Measurements from ENCODE around the gene SCRG1. TPM values are rescaled to one million over a fixed set of nuclear protein-coding genes. Genes with fewer than 3 reads are reported as not detected.
A peak's percentile ranks its signal among the peaks of the same experiment; 100 is the strongest.

Gene SCRG1
- total RNA-seq = not detected

DNA sequence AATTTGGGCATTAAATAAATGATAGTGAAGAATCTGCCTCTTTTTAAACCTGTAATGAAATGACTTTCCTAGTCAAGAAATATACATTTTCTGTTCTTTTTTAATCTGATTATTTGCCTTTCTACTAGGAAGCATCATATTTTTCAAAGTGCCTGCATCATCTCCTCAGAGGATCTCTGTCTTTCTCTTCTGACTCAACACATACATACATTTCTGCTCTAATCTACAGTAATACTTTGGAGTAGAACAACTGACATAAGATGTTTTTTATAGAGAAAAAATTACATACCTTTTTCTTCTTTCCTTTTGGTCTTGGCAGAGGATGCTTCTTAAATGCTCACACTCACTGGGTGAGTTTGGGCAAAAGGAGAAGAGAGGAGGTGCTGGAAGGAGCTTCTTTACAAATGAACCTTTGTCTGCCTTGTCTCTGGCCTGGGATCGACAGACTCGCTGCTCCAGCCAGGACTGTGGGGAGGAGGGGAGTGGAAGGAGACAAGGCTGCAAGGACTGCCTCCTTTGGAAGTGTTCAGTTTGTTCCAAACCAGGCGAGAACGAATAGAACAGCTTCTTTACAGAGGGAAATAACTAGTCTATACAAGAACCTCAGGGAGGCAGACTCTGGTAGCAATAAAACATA lies at the start of gene SCRG1:
SCRG1 (minus strand) TSS at position 338 of the 637 bp plus-strand sequence. CDS start 7,702 bp downstream, outside the sequence.
- no peak within 1 kb of the TSS for H3K4me3 Mint-ChIP-seq
- no peaks in the 10 kb centered on the region for H3K9me3 Mint-ChIP-seq (ENCODE audit: low read depth)
- no peak within 1 kb of the TSS for H3K27ac Mint-ChIP-seq
- ATAC-seq = no peak
- no peaks in the 10 kb centered on the region for H3K27me3 Mint-ChIP-seq
- H3K4me1 Mint-ChIP-seq = no peaks in the 10 kb centered on the region
- no peak for DNase-seq
- CTCF ChIA-PET = interaction anchor here (0.8 to 1.2 kb wide), 2 partner anchors 21 to 97 kb away, joined by 3 to 4 read pairs; no protein-coding TSS in a partner anchor
- peaks cover 4% of the 10 kb centered on the region for H3K36me3 Mint-ChIP-seq

DNA sequence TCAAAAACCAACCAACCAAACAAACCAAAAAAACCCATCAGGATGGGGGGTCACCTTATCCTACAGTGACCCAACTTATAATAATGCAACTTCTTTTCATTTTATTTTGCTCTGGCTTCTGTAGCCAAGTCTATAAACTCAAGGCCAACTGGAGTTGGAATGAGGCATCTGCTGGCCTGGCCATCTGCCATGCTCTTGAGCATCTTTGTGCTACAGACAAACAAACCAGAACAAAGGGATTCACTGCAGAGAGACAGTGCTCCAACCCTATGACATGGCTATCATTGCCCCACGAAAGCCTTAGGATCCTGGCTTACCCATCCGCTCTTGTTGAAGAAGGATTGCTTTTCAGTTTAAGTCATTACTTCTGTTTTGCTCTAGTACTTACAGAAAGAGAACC lies 49.2 kb upstream of the SCRG1 start:
- Mint-ChIP-seq H3K27me3 (no peaks in the 10 kb centered on the region), H3K36me3 (peaks cover 1% of the 10 kb centered on the region), H3K27ac (no peak overlapping the region), H3K4me3 (no peak overlapping the region), H3K4me1 (peaks cover 2% of the 10 kb centered on the region), H3K9me3 (ENCODE audit: low read depth) (no peaks in the 10 kb centered on the region)
- CTCF ChIA-PET = no interaction called here
- DNase-seq (no peak), ATAC-seq (no peak)

GRCh38 chr4:173446416-173446815 lies 47.5 kb upstream of the SCRG1 start:
- ATAC-seq (no peak), DNase-seq (no peak)
- Mint-ChIP-seq H3K4me1 (peaks cover 2% of the 10 kb centered on the region), H3K4me3 (no peak overlapping the region), H3K27me3 (no peaks in the 10 kb centered on the region), H3K9me3 (ENCODE audit: low read depth) (no peaks in the 10 kb centered on the region), H3K36me3 (no peaks in the 10 kb centered on the region), H3K27ac (no peak overlapping the region)
- CTCF ChIA-PET = no interaction called here

GRCh38 chr4:173443121-173443520 lies 44.2 kb upstream of the SCRG1 start:
- H3K36me3 Mint-ChIP-seq = peaks cover 1% of the 10 kb centered on the region
- H3K27me3 Mint-ChIP-seq = no peaks in the 10 kb centered on the region
- CTCF ChIA-PET = no interaction called here
- no peaks in the 10 kb centered on the region for H3K4me1 Mint-ChIP-seq
- ATAC-seq = no peak
- DNase-seq = no peak
- H3K27ac Mint-ChIP-seq = no peak overlapping the region
- H3K4me3 Mint-ChIP-seq = no peak overlapping the region
- no peaks in the 10 kb centered on the region for H3K9me3 Mint-ChIP-seq (ENCODE audit: low read depth)

DNA sequence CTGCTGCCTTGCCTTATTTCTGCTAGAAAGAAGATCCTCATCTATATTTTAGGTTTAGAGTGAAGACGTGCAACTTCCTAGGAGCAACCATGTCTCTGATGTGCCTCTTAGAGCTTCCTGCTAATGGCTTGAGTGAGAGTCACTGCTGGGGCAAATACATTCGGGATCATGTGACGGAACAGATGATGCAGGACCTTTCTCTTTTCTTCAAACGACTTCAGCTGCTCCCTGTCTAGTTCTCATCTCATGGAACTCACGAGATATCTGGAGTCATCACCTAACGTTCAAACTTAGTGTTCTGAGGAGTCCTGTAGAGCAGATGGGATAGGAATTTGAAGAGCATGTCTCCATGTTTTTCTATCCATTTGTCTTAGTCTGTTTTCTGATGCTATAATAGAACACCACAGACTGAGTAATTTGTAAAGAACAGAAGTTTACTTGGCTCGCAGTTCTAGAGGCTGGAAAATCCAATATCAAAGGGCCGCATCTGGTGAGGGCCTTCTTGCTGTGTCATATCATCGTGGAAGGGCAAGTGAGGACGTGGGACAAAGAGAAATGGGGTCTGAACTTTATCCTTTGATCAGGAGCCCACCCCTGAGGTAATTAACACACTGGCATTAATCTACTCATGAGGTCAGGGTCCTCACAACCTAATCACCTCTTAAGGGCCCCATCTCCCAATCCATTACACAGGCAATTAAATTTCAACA lies 43.5 kb upstream of the SCRG1 start:
- Mint-ChIP-seq H3K9me3 (ENCODE audit: low read depth) (no peaks in the 10 kb centered on the region), H3K4me3 (no peak overlapping the region), H3K27me3 (no peaks in the 10 kb centered on the region), H3K27ac (no peak overlapping the region), H3K36me3 (peaks cover 1% of the 10 kb centered on the region), H3K4me1 (no peaks in the 10 kb centered on the region)
- CTCF ChIA-PET = no interaction called here
- ATAC-seq (no peak), DNase-seq (no peak)

GRCh38 chr4:173440888-173441287 lies 42.0 kb upstream of the SCRG1 start:
- Mint-ChIP-seq H3K27me3 (no peaks in the 10 kb centered on the region), H3K36me3 (peaks cover 1% of the 10 kb centered on the region), H3K27ac (no peak overlapping the region), H3K4me3 (no peak overlapping the region), H3K9me3 (ENCODE audit: low read depth) (no peaks in the 10 kb centered on the region), H3K4me1 (no peaks in the 10 kb centered on the region)
- ATAC-seq (no peak), DNase-seq (no peak)
- CTCF ChIA-PET = interaction anchor here (1.2 kb wide), 1 partner anchor 32 kb away, joined by 3 read pairs; no protein-coding TSS in a partner anchor

DNA sequence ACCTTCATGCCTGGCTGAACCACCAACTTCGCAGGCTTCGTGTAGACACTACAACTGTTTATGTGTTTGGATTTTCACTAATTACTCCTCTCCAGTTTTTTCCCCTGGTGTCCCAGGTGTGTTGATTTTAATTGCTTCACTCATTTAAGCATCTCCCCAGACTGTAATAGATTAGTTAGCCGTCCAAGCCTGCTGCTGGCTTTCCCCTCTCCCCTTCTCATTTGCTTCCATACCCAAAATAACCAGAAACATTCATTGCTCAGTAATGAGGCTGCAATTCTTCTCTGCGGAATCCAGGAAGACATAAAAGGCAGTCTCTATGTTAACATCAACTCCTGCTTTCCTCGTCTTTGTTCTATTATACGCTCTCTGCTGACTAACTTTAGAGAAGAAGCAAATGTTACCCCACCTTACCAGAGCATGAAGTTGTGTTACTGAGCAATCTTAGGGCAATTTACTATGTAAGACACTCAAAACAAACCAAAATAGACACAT lies 37.9 kb upstream of the SCRG1 start:
- Mint-ChIP-seq H3K36me3 (peaks cover 1% of the 10 kb centered on the region), H3K4me1 (no peaks in the 10 kb centered on the region), H3K9me3 (ENCODE audit: low read depth) (no peaks in the 10 kb centered on the region), H3K27ac (no peak overlapping the region), H3K27me3 (no peaks in the 10 kb centered on the region), H3K4me3 (no peak overlapping the region)
- CTCF ChIA-PET = no interaction called here
- DNase-seq (no peak), ATAC-seq (no peak)

DNA sequence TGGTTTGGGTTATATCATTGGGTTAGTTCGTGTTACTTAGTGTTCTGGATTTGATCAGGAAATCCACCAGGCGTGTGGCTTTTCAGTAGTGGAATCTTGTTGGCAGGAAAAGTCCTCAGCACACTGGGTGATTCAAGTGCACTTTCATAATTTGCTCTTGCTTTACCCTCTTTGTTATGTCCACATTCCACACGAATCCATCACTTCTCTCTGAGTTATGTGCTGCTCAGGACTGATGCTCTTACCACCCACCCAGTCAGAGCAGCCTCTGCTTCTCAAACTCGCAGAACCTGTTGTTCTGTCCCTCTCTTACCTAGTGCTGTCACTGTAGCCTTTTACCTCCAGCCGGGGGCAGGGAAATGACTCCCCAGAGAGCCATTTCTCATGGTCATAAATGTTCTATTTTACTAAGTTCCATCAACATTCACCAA lies 37.2 kb upstream of the SCRG1 start:
- CTCF ChIA-PET = no interaction called here
- Mint-ChIP-seq H3K36me3 (peaks cover 1% of the 10 kb centered on the region), H3K4me1 (no peaks in the 10 kb centered on the region), H3K27me3 (no peaks in the 10 kb centered on the region), H3K27ac (no peak overlapping the region), H3K4me3 (no peak overlapping the region), H3K9me3 (ENCODE audit: low read depth) (no peaks in the 10 kb centered on the region)
- ATAC-seq (no peak), DNase-seq (no peak)

DNA sequence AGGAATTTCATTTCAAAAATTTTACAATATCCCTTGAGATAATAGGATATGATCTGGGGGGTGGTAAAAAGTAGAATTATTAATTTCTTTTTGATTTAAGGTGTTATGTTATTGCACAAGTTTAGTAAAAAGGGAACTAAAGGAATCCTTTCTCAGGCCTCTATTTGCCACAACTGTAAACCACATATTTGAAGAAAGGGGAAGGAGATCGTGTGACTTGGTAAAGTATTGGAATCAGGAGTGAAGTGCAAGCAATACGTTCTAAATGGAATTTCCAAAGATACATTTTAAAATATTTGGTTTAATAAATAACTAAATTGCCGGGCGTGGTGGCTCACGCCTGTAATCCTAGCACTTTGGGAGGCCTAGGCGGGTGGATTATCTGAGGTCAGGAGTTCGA lies 35.3 kb upstream of the SCRG1 start:
- DNase-seq (no peak), ATAC-seq (no peak)
- Mint-ChIP-seq H3K4me3 (no peak overlapping the region), H3K27me3 (no peaks in the 10 kb centered on the region), H3K9me3 (ENCODE audit: low read depth) (no peaks in the 10 kb centered on the region), H3K4me1 (no peaks in the 10 kb centered on the region), H3K27ac (no peak overlapping the region), H3K36me3 (peaks cover 1% of the 10 kb centered on the region)
- CTCF ChIA-PET = interaction anchor here (1.7 kb wide), 1 partner anchor 60 kb away, joined by 6 read pairs; no protein-coding TSS in a partner anchor

DNA sequence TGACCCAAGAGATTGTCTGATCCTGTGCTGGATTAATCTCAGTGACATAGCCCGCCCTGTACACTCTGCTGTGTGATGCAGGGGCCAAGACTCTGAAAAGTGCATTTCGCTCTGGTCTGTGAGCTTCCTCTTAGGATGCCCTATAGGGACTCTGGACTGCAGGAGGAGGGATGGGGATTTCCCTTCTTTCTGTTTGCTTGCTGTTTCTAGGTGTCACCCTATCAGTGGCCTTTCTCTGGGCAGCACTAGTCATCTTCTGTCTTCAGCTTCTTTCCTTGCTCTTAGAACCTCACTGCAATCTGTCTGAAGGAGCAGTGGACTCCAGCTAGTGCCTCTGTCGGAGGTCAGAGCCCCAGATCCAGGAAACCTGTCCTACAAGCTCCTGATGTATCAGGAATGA lies 34.5 kb upstream of the SCRG1 start:
- H3K4me1 Mint-ChIP-seq = no peaks in the 10 kb centered on the region
- ATAC-seq (no peak), DNase-seq (no peak)
- no peak overlapping the region for H3K4me3 Mint-ChIP-seq
- H3K36me3 Mint-ChIP-seq = no peaks in the 10 kb centered on the region
- H3K9me3 Mint-ChIP-seq (ENCODE audit: low read depth) = no peaks in the 10 kb centered on the region
- CTCF ChIA-PET = interaction anchor here (1.7 kb wide), 1 partner anchor 61 kb away, joined by 6 read pairs; no protein-coding TSS in a partner anchor
- no peaks in the 10 kb centered on the region for H3K27me3 Mint-ChIP-seq
- no peak overlapping the region for H3K27ac Mint-ChIP-seq

GRCh38 chr4:173432430-173432829 lies 33.5 kb upstream of the SCRG1 start:
- no peak for ATAC-seq
- no peaks in the 10 kb centered on the region for H3K4me1 Mint-ChIP-seq
- DNase-seq = no peak
- no peaks in the 10 kb centered on the region for H3K36me3 Mint-ChIP-seq
- H3K27me3 Mint-ChIP-seq = no peaks in the 10 kb centered on the region
- no peak overlapping the region for H3K4me3 Mint-ChIP-seq
- H3K27ac Mint-ChIP-seq = no peak overlapping the region
- CTCF ChIA-PET = interaction anchor here (1.7 kb wide), 1 partner anchor 62 kb away, joined by 6 read pairs; no protein-coding TSS in a partner anchor
- no peaks in the 10 kb centered on the region for H3K9me3 Mint-ChIP-seq (ENCODE audit: low read depth)

DNA sequence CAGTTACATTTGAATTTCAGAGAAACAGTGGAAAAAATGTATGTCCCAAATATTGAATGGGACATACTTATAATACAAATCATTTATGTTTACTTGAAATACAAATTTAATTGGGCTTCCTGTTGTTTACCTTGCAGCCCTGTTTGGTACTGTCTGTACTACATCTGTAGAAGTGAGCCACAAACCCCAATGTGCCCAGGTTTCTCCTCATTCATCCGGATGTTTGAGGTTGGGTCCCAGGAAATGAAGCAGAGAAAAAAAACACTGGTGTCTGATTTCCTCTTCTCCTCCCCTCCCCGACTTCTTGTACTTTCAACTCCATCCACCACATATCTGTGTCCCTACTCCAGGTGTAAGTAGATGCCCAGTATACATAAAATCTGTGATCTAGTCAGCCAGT lies 27.1 kb upstream of the SCRG1 start:
- Mint-ChIP-seq H3K27ac (peak overlapping the region; percentile 15), H3K4me1 (peaks cover 23% of the 10 kb centered on the region), H3K4me3 (no peak overlapping the region), H3K9me3 (ENCODE audit: low read depth) (no peaks in the 10 kb centered on the region), H3K36me3 (no peaks in the 10 kb centered on the region), H3K27me3 (no peaks in the 10 kb centered on the region)
- DNase-seq (peak; percentile 58), ATAC-seq (peak; percentile 58)
- CTCF ChIA-PET = interaction anchor here (0.7 to 1.5 kb wide), 2 partner anchors 108 to 124 kb away, joined by 3 to 4 read pairs; no protein-coding TSS in a partner anchor

DNA sequence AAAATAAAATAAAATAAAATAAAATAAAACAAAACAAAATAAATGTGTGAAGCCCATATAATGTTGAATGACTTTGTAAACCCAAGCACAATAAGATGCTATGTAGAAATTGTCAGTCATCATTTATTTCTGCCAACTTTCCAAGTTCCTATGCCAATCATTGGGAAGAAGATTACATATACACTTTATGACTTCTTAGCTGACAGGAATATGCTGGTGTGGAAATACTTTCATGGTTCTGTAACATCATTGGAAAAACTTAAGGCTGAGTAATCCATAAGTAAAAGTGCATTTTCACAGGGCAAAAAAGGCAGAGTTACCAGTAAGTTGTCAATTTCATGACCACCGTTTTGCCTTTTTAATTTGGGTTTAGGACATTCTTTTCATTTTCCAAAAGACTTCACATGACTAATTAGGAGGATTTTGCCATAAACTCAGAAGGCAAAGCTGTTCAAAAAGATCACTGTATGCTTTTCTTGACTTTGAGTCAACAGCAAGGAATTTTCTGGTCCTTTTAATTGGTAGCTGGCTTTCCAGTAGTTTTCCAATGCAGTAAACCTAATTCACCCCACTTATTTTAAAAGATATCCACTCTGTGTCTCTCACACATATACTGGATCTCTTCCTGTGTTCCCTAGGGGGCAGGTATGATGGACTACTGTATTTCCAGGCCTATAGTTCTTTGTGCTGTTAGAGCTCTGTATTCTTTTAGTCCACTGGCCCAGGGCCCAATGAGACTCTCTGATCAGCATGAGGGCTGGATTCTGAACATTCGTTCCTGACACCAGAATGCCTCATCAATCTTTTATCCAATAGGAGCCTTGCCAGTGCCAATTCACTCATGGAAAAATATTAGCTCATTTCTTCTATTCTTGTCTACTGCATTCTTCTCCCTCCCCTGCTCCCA lies 26.2 kb upstream of the SCRG1 start:
- Mint-ChIP-seq H3K9me3 (ENCODE audit: low read depth) (no peaks in the 10 kb centered on the region), H3K4me3 (no peak overlapping the region), H3K36me3 (no peaks in the 10 kb centered on the region), H3K27ac (no peak overlapping the region), H3K4me1 (peaks cover 26% of the 10 kb centered on the region), H3K27me3 (no peaks in the 10 kb centered on the region)
- DNase-seq = no peak
- CTCF ChIA-PET = interaction anchor here (0.7 kb wide), 1 partner anchor 69 kb away, joined by 3 read pairs; no protein-coding TSS in a partner anchor
- no peak for ATAC-seq

Measured in activated CD8-positive, alpha-beta memory T cell treated with anti-CD3 and anti-CD28 coated beads, Interleukin-2, amount 10 ng/mL, durations not matched to agents 7 days and 5 days (primary cell).